SU-DHL-6 (cell line): ENCODE data around the gene BMP3.

Experiments used
- H2AFZ ChIP-seq: fragments of 200-600 bp; sonication (generic); 2 replicates; pipeline ENCODE4 v1.6.1; 2014; ENCODE audit warnings: low read depth, mild to moderate bottlenecking, moderate library complexity, mixed read lengths, antibody characterized with exemption, low read length; ENCODE audit not compliant: severe bottlenecking
- H3F3A ChIP-seq: fragments of 200-600 bp; shearing (Covaris generic); 2 replicates; pipeline ENCODE4 v1.6.0; 2016; ENCODE audit warnings: antibody characterized with exemption, mild to moderate bottlenecking; ENCODE audit not compliant: insufficient read depth
- H3K27ac ChIP-seq: fragments of 200-600 bp; sonication (generic); 2 replicates; pipeline ENCODE4 v1.5.1; 2016; ENCODE audit warnings: low read depth, mild to moderate bottlenecking, low read length, moderate library complexity, mixed read lengths
- H3K27me3 ChIP-seq: fragments of 200-600 bp; sonication (generic), shearing (Covaris generic); 2 replicates; pipeline ENCODE4 v1.6.0; 2014; ENCODE audit warnings: mild to moderate bottlenecking, low read length
- H3K36me3 ChIP-seq: fragments of 200-600 bp; sonication (generic); 2 replicates; pipeline ENCODE4 v1.6.1; 2014; ENCODE audit warnings: mild to moderate bottlenecking, low read length, mixed read lengths
- H3K4me2 ChIP-seq: fragments of 300-600, 200-600 bp; shearing (Covaris generic), sonication (generic); 2 replicates; pipeline ENCODE4 v1.6.0; 2014; ENCODE audit warnings: low read length, low read depth, mild to moderate bottlenecking; ENCODE audit not compliant: poor library complexity, severe bottlenecking
- H3K4me3 ChIP-seq: fragments of 200-600 bp; sonication (generic); 2 replicates; pipeline ENCODE4 v1.5.1; 2014; ENCODE audit warnings: antibody characterized with exemption, low read length, mild to moderate bottlenecking, mixed read lengths; ENCODE audit not compliant: insufficient read depth, poor library complexity, severe bottlenecking
- H3K79me2 ChIP-seq: fragments of 200-600 bp; sonication (generic); 2 replicates; pipeline ENCODE4 v1.6.1; 2014; ENCODE audit warnings: mild to moderate bottlenecking, low read length, moderate library complexity; ENCODE audit not compliant: insufficient read depth
- H3K9ac ChIP-seq: fragments of 200-600 bp; sonication (generic); 2 replicates; pipeline ENCODE4 v1.7.0; 2014; ENCODE audit warnings: mild to moderate bottlenecking, low read length
- H3K9me2 ChIP-seq: fragments of 200-600 bp; sonication (generic); replicated peaks from 2 replicates; pipeline ENCODE4 v1.6.1; 2014; ENCODE audit warnings: low read length; ENCODE audit not compliant: insufficient read depth
- H3K9me3 ChIP-seq: fragments of 200-600 bp; sonication (generic); 2 replicates; pipeline ENCODE4 v1.6.1; 2014; ENCODE audit warnings: low read length, mixed read lengths; ENCODE audit not compliant: insufficient read depth
- H4K20me1 ChIP-seq: fragments of 200-600 bp; sonication (generic); 2 replicates; pipeline ENCODE4 v1.6.1; 2014; ENCODE audit warnings: low read depth, mild to moderate bottlenecking, antibody characterized with exemption, low read length, moderate library complexity, mixed read lengths
- EZH2phosphoT487 ChIP-seq: fragments of 200-600 bp; sonication (generic), shearing (Covaris generic); conservative IDR thresholded peaks from 2 replicates; pipeline ENCODE4 v1.6.1; 2018; ENCODE audit warnings: mild to moderate bottlenecking, antibody characterized with exemption, low read length, moderate library complexity, mixed read lengths
- TF ChIP-seq, protein P1 (sequence below): fragments of 200-600 bp; sonication (generic); IDR thresholded peaks from one replicate; pipeline ENCODE4 v1.5.1; 2017; ENCODE audit warnings: antibody characterized with exemption, mild to moderate bottlenecking, low read length, moderate library complexity; ENCODE audit not compliant: insufficient read depth, poor library complexity, severe bottlenecking

Gene BMP3

DNA sequence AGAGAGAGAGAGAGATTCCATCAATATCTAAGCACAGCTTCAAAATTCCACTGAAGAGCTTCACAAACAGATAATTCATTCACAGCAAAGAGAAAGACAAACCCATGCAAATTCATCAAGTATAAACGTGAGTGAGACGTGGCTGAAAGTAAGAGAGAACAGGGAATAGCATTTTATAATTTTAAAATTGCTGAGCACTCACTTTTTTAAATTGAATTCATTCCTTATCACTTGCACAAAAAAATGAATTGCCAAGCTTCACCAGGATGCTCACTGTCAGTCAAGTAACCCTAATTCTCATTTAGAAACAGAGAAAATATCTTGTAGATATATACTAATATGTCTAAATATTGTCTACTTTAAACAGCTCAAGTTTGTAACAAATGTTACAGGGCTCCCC lies 40.5 kb downstream of the BMP3 start:
- H4K20me1 ChIP-seq: no peaks in the 10 kb centered on the region
- no peak for TF ChIP-seq EZH2phosphoT487
- TF ChIP-seq, protein P1, sequence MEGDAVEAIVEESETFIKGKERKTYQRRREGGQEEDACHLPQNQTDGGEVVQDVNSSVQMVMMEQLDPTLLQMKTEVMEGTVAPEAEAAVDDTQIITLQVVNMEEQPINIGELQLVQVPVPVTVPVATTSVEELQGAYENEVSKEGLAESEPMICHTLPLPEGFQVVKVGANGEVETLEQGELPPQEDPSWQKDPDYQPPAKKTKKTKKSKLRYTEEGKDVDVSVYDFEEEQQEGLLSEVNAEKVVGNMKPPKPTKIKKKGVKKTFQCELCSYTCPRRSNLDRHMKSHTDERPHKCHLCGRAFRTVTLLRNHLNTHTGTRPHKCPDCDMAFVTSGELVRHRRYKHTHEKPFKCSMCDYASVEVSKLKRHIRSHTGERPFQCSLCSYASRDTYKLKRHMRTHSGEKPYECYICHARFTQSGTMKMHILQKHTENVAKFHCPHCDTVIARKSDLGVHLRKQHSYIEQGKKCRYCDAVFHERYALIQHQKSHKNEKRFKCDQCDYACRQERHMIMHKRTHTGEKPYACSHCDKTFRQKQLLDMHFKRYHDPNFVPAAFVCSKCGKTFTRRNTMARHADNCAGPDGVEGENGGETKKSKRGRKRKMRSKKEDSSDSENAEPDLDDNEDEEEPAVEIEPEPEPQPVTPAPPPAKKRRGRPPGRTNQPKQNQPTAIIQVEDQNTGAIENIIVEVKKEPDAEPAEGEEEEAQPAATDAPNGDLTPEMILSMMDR: no peak

DNA sequence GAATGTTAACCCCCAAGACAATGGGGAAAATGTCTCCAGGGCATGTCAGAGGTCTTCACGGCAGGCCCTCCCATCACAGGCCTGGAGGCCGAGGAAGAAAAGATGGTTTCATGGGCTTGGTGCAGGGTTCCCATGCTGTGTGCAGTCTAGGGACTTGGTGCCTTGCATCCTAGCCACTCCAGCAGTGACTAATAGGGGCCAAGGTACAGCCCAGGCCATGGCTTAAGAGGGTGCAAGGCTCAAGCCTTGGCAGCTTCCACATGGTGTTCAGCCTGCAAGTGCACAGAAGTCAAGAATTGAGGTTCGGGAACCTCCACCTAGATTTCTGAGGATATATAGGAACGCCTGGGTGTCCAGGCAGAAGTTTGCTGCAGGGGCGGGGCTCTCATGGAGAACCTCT lies 50.6 kb downstream of the BMP3 start:
- TF ChIP-seq, protein P1: no peak
- TF ChIP-seq EZH2phosphoT487: no peak
- Histone ChIP-seq H3K9me3 (no peaks in the 10 kb centered on the region), H3K36me3 (no peaks in the 10 kb centered on the region), H4K20me1 (no peaks in the 10 kb centered on the region), H3K27ac (no peak overlapping the region), H2AFZ (no peak overlapping the region), H3K27me3 (no peaks in the 10 kb centered on the region), H3K4me2 (no peak overlapping the region), H3K9ac (no peak overlapping the region), H3K4me3 (no peak overlapping the region), H3F3A (no peaks in the 10 kb centered on the region), H3K9me2 (no peaks in the 10 kb centered on the region), H3K79me2 (no peaks in the 10 kb centered on the region)

More for the DNA sequence above, 40.5 kb downstream of the BMP3 start:
- H3K9me2 ChIP-seq: no peaks in the 10 kb centered on the region
- no peak overlapping the region for H2AFZ ChIP-seq
- no peak overlapping the region for H3K27ac ChIP-seq
- H3K79me2 ChIP-seq: no peaks in the 10 kb centered on the region
- no peak overlapping the region for H3K4me3 ChIP-seq
- no peak overlapping the region for H3K4me2 ChIP-seq
- no peaks in the 10 kb centered on the region for H3K36me3 ChIP-seq
- H3K27me3 ChIP-seq: no peaks in the 10 kb centered on the region
- H3K9me3 ChIP-seq: no peaks in the 10 kb centered on the region
- no peak overlapping the region for H3K9ac ChIP-seq
- H3F3A ChIP-seq: no peaks in the 10 kb centered on the region

DNA sequence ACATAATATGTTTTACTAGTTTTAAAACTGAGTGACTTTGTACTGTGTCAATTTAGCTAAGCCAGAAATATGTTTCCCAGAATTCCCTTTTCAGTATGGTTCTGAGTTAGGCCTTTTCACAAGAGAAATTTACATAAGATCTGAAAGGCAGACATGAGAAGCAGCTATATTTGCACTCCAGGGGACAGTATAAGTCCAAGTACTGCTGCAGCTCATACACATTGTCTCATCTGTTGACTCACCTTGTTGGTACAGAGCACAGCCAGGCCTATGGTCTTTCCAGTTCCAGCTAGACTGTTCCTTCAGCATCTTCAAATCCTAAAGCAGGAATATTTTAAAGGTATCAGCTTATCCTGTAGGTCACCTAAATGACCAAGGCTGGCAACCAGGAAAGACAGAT lies 53.5 kb downstream of the BMP3 start:
- no peaks in the 10 kb centered on the region for H3K9me2 ChIP-seq
- H3K27ac ChIP-seq: no peak overlapping the region
- no peak overlapping the region for H2AFZ ChIP-seq
- H3K27me3 ChIP-seq: no peaks in the 10 kb centered on the region
- H3K9me3 ChIP-seq: no peaks in the 10 kb centered on the region
- no peaks in the 10 kb centered on the region for H3K79me2 ChIP-seq
- H3F3A ChIP-seq: no peaks in the 10 kb centered on the region
- H3K4me3 ChIP-seq: no peak overlapping the region
- TF ChIP-seq EZH2phosphoT487: no peak
- TF ChIP-seq, protein P1: no peak
- no peak overlapping the region for H3K9ac ChIP-seq
- no peaks in the 10 kb centered on the region for H4K20me1 ChIP-seq
- H3K36me3 ChIP-seq: no peaks in the 10 kb centered on the region
- no peak overlapping the region for H3K4me2 ChIP-seq
